CD1c-positive myeloid dendritic cell (primary cell): ENCODE measurements around the gene CLDN22.

Experiments
- DNase-seq: peaks from one replicate; pipeline ENCODE4 v3.0.0-alpha.2; 2016; ENCODE audit errors: extremely low spot score

Gene CLDN22

GRCh38 chr4:183276106-183276505, 44.0 kb downstream of the CLDN22 start:
- no peak for DNase-seq

- no peak for DNase-seq
Observed at GRCh38 chr4:183272384-183272783, 47.7 kb downstream of the CLDN22 start.

- DNase-seq: no peak
Observed at GRCh38 chr4:183268556-183268955, 51.5 kb downstream of the CLDN22 start.
